ENCODE results near the gene PABPC1L. TPM values are rescaled to one million over a fixed set of nuclear protein-coding genes. Genes with fewer than 3 reads are reported as not detected.

Gene PABPC1L
- total and polyA plus RNA-seq, 8 donors, result 18.7 to 156 (median 28.1) TPM

DNA sequence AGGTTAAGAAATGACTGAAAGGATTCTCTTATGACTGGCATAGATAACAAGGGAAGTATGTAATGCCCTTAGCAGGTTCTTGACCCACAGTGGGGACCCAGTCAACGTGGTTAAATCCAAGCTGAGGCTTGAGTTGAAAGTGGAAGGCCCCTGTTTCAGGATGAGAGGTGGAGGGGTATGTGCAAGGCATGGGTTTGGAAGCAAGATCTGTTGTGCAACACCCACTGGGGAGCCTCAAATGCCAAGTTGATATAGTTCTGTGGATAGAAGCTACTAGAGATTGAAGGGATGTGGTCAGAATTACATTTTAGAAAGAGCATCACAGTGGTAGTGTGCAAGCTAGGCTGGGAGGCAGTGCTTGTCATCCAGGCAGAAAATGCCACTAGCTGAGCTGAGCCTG lies 5.1 kb downstream of the PABPC1L start:
- ATAC-seq (no peak), DNase-seq (no peak), FAIRE-seq (no peak)
- WGBS, 2 donors, result 58 to 78% methylated on average over 1 of the region's 1 CpG
- H3K4me3 ChIP-seq, result no peak overlapping the region
- intact Hi-C loops (cut with DNase I), result no loop called here
- TF ChIP-seq, protein P1, sequence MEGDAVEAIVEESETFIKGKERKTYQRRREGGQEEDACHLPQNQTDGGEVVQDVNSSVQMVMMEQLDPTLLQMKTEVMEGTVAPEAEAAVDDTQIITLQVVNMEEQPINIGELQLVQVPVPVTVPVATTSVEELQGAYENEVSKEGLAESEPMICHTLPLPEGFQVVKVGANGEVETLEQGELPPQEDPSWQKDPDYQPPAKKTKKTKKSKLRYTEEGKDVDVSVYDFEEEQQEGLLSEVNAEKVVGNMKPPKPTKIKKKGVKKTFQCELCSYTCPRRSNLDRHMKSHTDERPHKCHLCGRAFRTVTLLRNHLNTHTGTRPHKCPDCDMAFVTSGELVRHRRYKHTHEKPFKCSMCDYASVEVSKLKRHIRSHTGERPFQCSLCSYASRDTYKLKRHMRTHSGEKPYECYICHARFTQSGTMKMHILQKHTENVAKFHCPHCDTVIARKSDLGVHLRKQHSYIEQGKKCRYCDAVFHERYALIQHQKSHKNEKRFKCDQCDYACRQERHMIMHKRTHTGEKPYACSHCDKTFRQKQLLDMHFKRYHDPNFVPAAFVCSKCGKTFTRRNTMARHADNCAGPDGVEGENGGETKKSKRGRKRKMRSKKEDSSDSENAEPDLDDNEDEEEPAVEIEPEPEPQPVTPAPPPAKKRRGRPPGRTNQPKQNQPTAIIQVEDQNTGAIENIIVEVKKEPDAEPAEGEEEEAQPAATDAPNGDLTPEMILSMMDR (IDR thresholded peaks at IDR 0.05), result no peak
- H3K27me3 ChIP-seq, result no peaks in the 10 kb centered on the region
- H3K9me3 ChIP-seq, result no peaks in the 10 kb centered on the region
- H3K36me3 ChIP-seq, result peaks cover 0 to 10% (median 6%) of the 10 kb centered on the region in 3 donors
- H3K4me1 ChIP-seq, result no peaks in the 10 kb centered on the region
- H3K27ac ChIP-seq, result no peak overlapping the region

DNA sequence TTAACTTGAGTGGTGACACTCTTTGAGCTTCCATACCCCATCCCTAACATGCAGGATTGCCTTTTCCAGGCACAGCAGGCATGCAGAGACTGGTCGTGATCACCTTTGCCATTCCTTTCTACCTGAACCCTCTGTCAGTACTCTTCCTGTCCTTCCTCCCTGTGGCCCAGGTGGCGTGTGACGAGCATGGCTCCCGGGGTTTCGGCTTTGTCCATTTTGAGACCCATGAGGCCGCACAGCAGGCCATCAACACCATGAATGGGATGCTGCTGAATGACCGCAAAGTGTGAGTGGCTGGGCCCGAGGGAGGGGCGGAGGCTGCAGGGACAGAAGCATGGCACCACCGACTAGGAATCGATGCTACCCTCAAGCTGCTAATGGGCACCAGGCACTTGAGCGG lies 6.7 kb downstream of the PABPC1L start:
- ATAC-seq, result no peak
- no peak for FAIRE-seq
- intact Hi-C loops (cut with DNase I), result no loop called here
- Histone ChIP-seq H3K4me3 (no peak overlapping the region), H3K9me3 (no peaks in the 10 kb centered on the region), H3K27me3 (no peaks in the 10 kb centered on the region), H3K4me1 (no peaks in the 10 kb centered on the region), H3K27ac (no peak overlapping the region), H3K36me3 (peaks cover 0 to 10% (median 6%) of the 10 kb centered on the region in 3 donors)
- 92 to 94% methylated on average over 12 of the region's 12 CpGs for WGBS, 2 donors
- no peak for DNase-seq
- TF ChIP-seq, protein P1 (IDR thresholded peaks at IDR 0.05), result no peak

DNA sequence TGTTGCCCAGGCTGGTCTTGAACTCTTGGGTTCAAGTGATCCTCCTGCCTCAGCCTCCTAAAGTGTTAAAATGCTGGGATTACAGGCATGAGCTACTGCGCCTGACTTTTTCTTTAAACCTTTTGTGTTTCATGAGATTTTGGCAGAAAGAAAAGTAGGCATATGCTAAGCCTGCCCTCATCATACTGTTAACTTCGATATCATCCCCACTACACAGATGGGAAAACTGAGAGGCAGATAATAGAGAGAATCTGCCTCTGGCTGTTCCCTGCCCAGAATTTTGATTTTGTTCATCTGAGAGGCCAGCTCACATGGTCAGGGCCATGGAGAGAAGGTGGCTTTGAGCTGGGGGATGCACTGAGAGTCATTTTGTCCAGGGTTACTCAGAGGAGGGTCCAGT lies 7.5 kb downstream of the PABPC1L start:
- TF ChIP-seq, protein P1 (IDR thresholded peaks at IDR 0.05), result no peak
- H3K9me3 ChIP-seq, result no peaks in the 10 kb centered on the region
- no peak for ATAC-seq
- no peaks in the 10 kb centered on the region for H3K4me1 ChIP-seq
- H3K4me3 ChIP-seq, result no peak overlapping the region
- H3K27ac ChIP-seq, result no peak overlapping the region
- H3K36me3 ChIP-seq, result peaks cover 0 to 10% (median 6%) of the 10 kb centered on the region in 3 donors
- WGBS, 2 donors, result 92 to 95% methylated on average over 2 of the region's 2 CpGs
- intact Hi-C loops (cut with DNase I), result no loop called here
- DNase-seq, result no peak
- H3K27me3 ChIP-seq, result no peaks in the 10 kb centered on the region
- FAIRE-seq, result no peak

DNA sequence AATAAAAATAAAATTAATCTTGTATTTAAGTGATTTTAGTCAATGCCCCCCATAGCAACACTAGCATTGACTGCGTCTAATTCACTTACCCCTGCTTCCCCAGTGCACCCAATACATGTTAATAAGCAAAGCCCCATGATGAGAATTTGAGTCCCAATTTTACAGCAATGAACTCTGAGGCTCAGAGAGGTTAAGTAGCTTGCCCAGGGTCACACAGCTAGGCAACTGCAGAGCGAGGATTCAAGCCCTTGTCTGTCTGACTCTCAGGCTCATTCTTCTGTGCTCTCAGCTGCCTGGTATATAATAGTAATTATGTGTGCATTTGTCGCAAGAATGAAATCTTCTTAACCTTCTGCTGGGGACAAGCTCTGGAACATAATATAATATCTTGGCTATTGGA lies 8.5 kb downstream of the PABPC1L start:
- 98% methylated on average over 3 of the region's 3 CpGs for WGBS, 2 donors
- H3K4me3 ChIP-seq, result no peak overlapping the region
- intact Hi-C loops (cut with DNase I), result no loop called here
- no peak overlapping the region for H3K27ac ChIP-seq
- no peak for DNase-seq
- ATAC-seq, result no peak
- FAIRE-seq, result no peak
- H3K27me3 ChIP-seq, result no peaks in the 10 kb centered on the region
- TF ChIP-seq, protein P1 (IDR thresholded peaks at IDR 0.05), result no peak
- no peaks in the 10 kb centered on the region for H3K4me1 ChIP-seq
- H3K36me3 ChIP-seq, result peaks cover 0 to 3% (median 3%) of the 10 kb centered on the region in 3 donors
- no peaks in the 10 kb centered on the region for H3K9me3 ChIP-seq

DNA sequence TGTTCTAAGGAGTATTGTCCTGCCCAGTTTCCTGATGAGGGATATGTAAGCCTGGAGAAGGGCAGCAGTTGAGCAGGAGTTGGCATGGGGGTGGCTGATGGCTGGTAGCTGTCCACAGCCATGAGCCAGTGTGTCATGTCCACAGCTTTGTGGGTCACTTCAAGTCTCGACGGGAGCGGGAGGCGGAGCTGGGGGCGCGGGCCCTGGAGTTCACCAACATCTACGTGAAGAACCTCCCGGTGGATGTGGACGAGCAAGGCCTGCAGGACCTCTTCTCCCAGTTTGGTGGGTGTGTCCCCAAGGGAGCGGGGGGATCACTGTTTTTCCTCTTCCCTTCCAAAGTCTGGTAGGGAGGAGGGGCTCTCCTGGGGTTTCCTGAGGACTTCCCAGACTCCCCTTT lies 8.9 kb downstream of the PABPC1L start:
- intact Hi-C loops (cut with DNase I), result no loop called here
- Histone ChIP-seq H3K4me1 (no peaks in the 10 kb centered on the region), H3K4me3 (no peak overlapping the region), H3K27ac (no peak overlapping the region), H3K36me3 (no peaks in the 10 kb centered on the region), H3K9me3 (no peaks in the 10 kb centered on the region), H3K27me3 (no peaks in the 10 kb centered on the region)
- 90 to 96% methylated on average over 10 of the region's 10 CpGs for WGBS, 2 donors
- FAIRE-seq (no peak), DNase-seq (no peak), ATAC-seq (no peak)
- TF ChIP-seq, protein P1 (IDR thresholded peaks at IDR 0.05), result no peak

All from pancreas (tissue), 10 donors.